Measurements from ENCODE around the gene KDM4B.

KDM4B gene

GRCh38 chr19:5196832-5197231 is 227.9 kb downstream of the KDM4B start:
- H3K4me3 ChIP-seq (replicated peaks; ENCODE audit: low read depth, low read length): no peak overlapping the region
- no peak for DNase-seq (ENCODE audit: low read depth)
- no peak for TF ChIP-seq CTCF (IDR thresholded peaks at IDR 0.05; ENCODE audit: low read length, missing control alignments)

GRCh38 chr19:5200844-5201243 is 231.9 kb downstream of the KDM4B start:
- TF ChIP-seq CTCF (IDR thresholded peaks at IDR 0.05; ENCODE audit: low read length, missing control alignments): no peak
- H3K4me3 ChIP-seq (replicated peaks; ENCODE audit: low read depth, low read length): no peak overlapping the region
- peak; percentile 9 for DNase-seq (ENCODE audit: low read depth)

- H3K4me3 ChIP-seq (replicated peaks; ENCODE audit: low read depth, low read length): no peak overlapping the region
- TF ChIP-seq CTCF (IDR thresholded peaks at IDR 0.05; ENCODE audit: low read length, missing control alignments): no peak
- no peak for DNase-seq (ENCODE audit: low read depth)
Measured at GRCh38 chr19:5202553-5202952, 233.6 kb downstream of the KDM4B start.

Data from fibroblast of pulmonary artery (primary cell).